Measurements from ENCODE around the gene NAA38. TPM values are rescaled to one million over a fixed set of nuclear protein-coding genes. Genes with fewer than 3 reads are reported as not detected.

Gene NAA38
- total RNA-seq, 1 experiment from 2014 or later = 50.2 TPM

GRCh38 chr17:7883781-7884386 is 26.5 kb upstream of the NAA38 start:
- H2BK12ac ChIP-seq (ENCODE audit: insufficient read length, low read depth, low read length) = no peak overlapping the region
- H3K9ac ChIP-seq (ENCODE audit: extremely low read depth, insufficient read length, low read length) = no peak overlapping the region
- H2AFZ ChIP-seq (ENCODE audit: low read length) = no peak overlapping the region
- no peak overlapping the region for H3K56ac ChIP-seq (ENCODE audit: insufficient read length, low read depth, low read length)
- H2BK15ac ChIP-seq (ENCODE audit: low read depth, low read length) = no peak overlapping the region
- no peak overlapping the region for H2BK5ac ChIP-seq (ENCODE audit: insufficient read length, low read length)
- H3K9me3 Mint-ChIP-seq = no peaks in the 10 kb centered on the region
- no CpG with 5 or more reads among the region's 3 CpGs for WGBS (ENCODE audit: extremely low coverage, insufficient read length, low lambda C conversion rate)
- H2BK20ac ChIP-seq (ENCODE audit: low read depth, low read length, poor library complexity, severe bottlenecking) = no peak overlapping the region
- H3K18ac ChIP-seq (ENCODE audit: insufficient read length, low read depth, low read length) = no peak overlapping the region
- no peak overlapping the region for H4K5ac ChIP-seq (ENCODE audit: insufficient read length, low read depth, low read length)
- H3K14ac ChIP-seq (ENCODE audit: insufficient read depth, low read length) = no peak overlapping the region
- H3K27me3 Mint-ChIP-seq (ENCODE audit: low read depth) = no peaks in the 10 kb centered on the region; the same call in none of the 2 replicates
- H3K4ac ChIP-seq (ENCODE audit: low read depth, low read length) = no peak overlapping the region
- peak overlapping the region; percentile 60 to 75 for H3K4me3 Mint-ChIP-seq
- no peak for TF ChIP-seq CTCF (conservative IDR thresholded peaks at IDR 0.05)
- H3K23me2 ChIP-seq (ENCODE audit: insufficient read length, low read depth, low read length, poor library complexity, severe bottlenecking) = peaks cover 28% of the 10 kb centered on the region
- H3K79me1 ChIP-seq (ENCODE audit: insufficient read depth, low read depth, low read length, poor library complexity, severe bottlenecking) = no peaks in the 10 kb centered on the region
- H3T11ph ChIP-seq (ENCODE audit: low read length) = no peak overlapping the region
- H4K20me1 ChIP-seq (ENCODE audit: control insufficient read depth, insufficient read depth, insufficient read length) = no peaks in the 10 kb centered on the region
- no peaks in the 10 kb centered on the region; the same call in 1 of the 2 replicates for H3K27me3 ChIP-seq (ENCODE audit: insufficient read depth, low read length)
- peak overlapping the region in 1 of 3 experiments; percentile 55; a peak in 1 of 7 replicates for H3K27ac Mint-ChIP-seq
- no peaks in the 10 kb centered on the region for H3K79me2 ChIP-seq (ENCODE audit: insufficient read depth, low read length)
- no peaks in the 10 kb centered on the region for H3K4me1 ChIP-seq (ENCODE audit: insufficient read depth, low read length)
- H3K4me2 ChIP-seq (ENCODE audit: insufficient read depth, insufficient read length, low read length) = no peak overlapping the region
- H3K23ac ChIP-seq (ENCODE audit: insufficient read length, low read depth, low read length) = no peak overlapping the region
- H3K4me1 Mint-ChIP-seq = peaks cover 0 to 3% of the 10 kb centered on the region in 2 experiments; a peak in 3 of 4 replicates
- DNase-seq = peak; percentile 5
- no peak overlapping the region for H4K91ac ChIP-seq (ENCODE audit: insufficient read length, low read depth, low read length)
- H3K27ac ChIP-seq (ENCODE audit: insufficient read length, low read depth, low read length) = no peak overlapping the region
- no peak overlapping the region for H2BK120ac ChIP-seq (ENCODE audit: low read depth, low read length, poor library complexity, severe bottlenecking)
- H3K9me3 ChIP-seq (ENCODE audit: control insufficient read depth, low read depth, low read length) = no peaks in the 10 kb centered on the region
- no peak overlapping the region for H2AK5ac ChIP-seq (ENCODE audit: insufficient read length, low read length)
- peaks cover 0 to 4% (median 0%) of the 10 kb centered on the region in 3 experiments; a peak in 1 of 7 replicates for H3K36me3 Mint-ChIP-seq (ENCODE audit: insufficient read depth in 1 of 3, low read depth in 3 of 3)
- no peak overlapping the region for H4K8ac ChIP-seq (replicated peaks; ENCODE audit: insufficient read length, low read depth, low read length)

Measured in H9 (cell line).